GM06990 (cell line): ENCODE measurements around the gene RALGAPA2.
A peak's percentile ranks its signal among the peaks of the same experiment; 100 is the strongest.

Experiments used
- DNase-seq: peaks from one replicate; pipeline ENCODE4 v3.0.0-alpha.2; 2011; ENCODE audit not compliant: insufficient read length; ENCODE audit errors: extremely low read depth
- H3K27me3 ChIP-seq: replicated peaks from 2 replicates; pipeline ENCODE4 v1.6.0; 2011; ENCODE audit warnings: low read length; ENCODE audit not compliant: control insufficient read depth, insufficient read depth
- H3K36me3 ChIP-seq: 2 replicates; pipeline ENCODE4 v1.5.1; 2011; ENCODE audit warnings: low read length; ENCODE audit not compliant: control insufficient read depth, insufficient read depth
- H3K4me3 ChIP-seq: replicated peaks from 2 replicates; pipeline ENCODE4 v1.5.1; 2011; ENCODE audit warnings: low read depth, mild to moderate bottlenecking, control low read depth, low read length
- CTCF ChIP-seq: IDR thresholded peaks from 2 replicates; pipeline ENCODE4 v1.5.1; 2011; ENCODE audit warnings: low read length, control low read depth, mild to moderate bottlenecking, inconsistent platforms; ENCODE audit not compliant: insufficient read depth, poor library complexity, severe bottlenecking

RALGAPA2 gene

GRCh38 chr20:20472684-20473274, 239.7 kb downstream of the RALGAPA2 start:
- DNase-seq, result no peak
- H3K4me3 ChIP-seq, result no peak overlapping the region
- TF ChIP-seq CTCF, result no peak
- no peaks in the 10 kb centered on the region for H3K27me3 ChIP-seq
- no peaks in the 10 kb centered on the region for H3K36me3 ChIP-seq

- Histone ChIP-seq H3K27me3 (no peaks in the 10 kb centered on the region), H3K36me3 (no peaks in the 10 kb centered on the region), H3K4me3 (no peak overlapping the region)
- no peak for TF ChIP-seq CTCF
- DNase-seq, result peak; percentile 70
These were observed 246.0 kb downstream of the RALGAPA2 start for GRCh38 chr20:20466341-20466879.

- no peak for DNase-seq
- peak; percentile 19 for TF ChIP-seq CTCF
These were observed 247.2 kb downstream of the RALGAPA2 start for GRCh38 chr20:20465252-20465651.

GRCh38 chr20:20463933-20464374, 248.5 kb downstream of the RALGAPA2 start:
- H3K36me3 ChIP-seq, result no peaks in the 10 kb centered on the region
- no peak for TF ChIP-seq CTCF
- H3K27me3 ChIP-seq, result no peaks in the 10 kb centered on the region
- H3K4me3 ChIP-seq, result peak overlapping the region; percentile 7; the same call in 1 of the 2 replicates
- peak; percentile 65 for DNase-seq

More at GRCh38 chr20:20465252-20465651, 247.2 kb downstream of the RALGAPA2 start:
- Histone ChIP-seq H3K4me3 (no peak overlapping the region), H3K36me3 (no peaks in the 10 kb centered on the region), H3K27me3 (no peaks in the 10 kb centered on the region)

GRCh38 chr20:20462185-20462584, 250.3 kb downstream of the RALGAPA2 start:
- Histone ChIP-seq H3K36me3 (peaks cover 3% of the 10 kb centered on the region; the same call in 1 of the 2 replicates), H3K27me3 (no peaks in the 10 kb centered on the region), H3K4me3 (no peak overlapping the region)
- no peak for DNase-seq
- TF ChIP-seq CTCF, result no peak
